Measurements from ENCODE around the gene NBEA. TPM values are rescaled to one million over a fixed set of nuclear protein-coding genes. Genes with fewer than 3 reads are reported as not detected.

NBEA gene
- total and polyA plus RNA-seq, 2 experiments from 2014 or later: 9.1 to 29.1 TPM

- Histone ChIP-seq H2AFZ (no peak overlapping the region), H3K79me2 (replicated peaks; ENCODE audit: insufficient read depth) (no peaks in the 10 kb centered on the region), H3K4me1 (ENCODE audit: insufficient read depth) (no peaks in the 10 kb centered on the region), H3K4me2 (no peak overlapping the region), H3K36me3 (ENCODE audit: insufficient read depth) (no peaks in the 10 kb centered on the region), H3F3A (replicated peaks; ENCODE audit: low read depth) (no peaks in the 10 kb centered on the region), H4K20me1 (replicated peaks; ENCODE audit: insufficient read depth) (no peaks in the 10 kb centered on the region), H3K27ac (ENCODE audit: low read depth) (no peak overlapping the region), H3K27me3 (ENCODE audit: insufficient read depth) (no peaks in the 10 kb centered on the region), H3K4me3 (no peak overlapping the region), H3K9me2 (ENCODE audit: insufficient read depth) (no peaks in the 10 kb centered on the region)
- no peak for TF ChIP-seq ETS1 (IDR thresholded peaks at IDR 0.05)
- no peak for TF ChIP-seq REST (IDR thresholded peaks at IDR 0.05; ENCODE audit: unreplicated experiment)
- no peak for TF ChIP-seq ZNF462 (CRISPR knock-in tag; IDR thresholded peaks at IDR 0.05)
- TF ChIP-seq ZNF331 (CRISPR knock-in tag; IDR thresholded peaks at IDR 0.05; ENCODE audit: low read depth): no peak
- no peak for TF ChIP-seq CTCF (conservative IDR thresholded peaks at IDR 0.05; ENCODE audit: low read depth in 2 of 2)
- TF ChIP-seq EZH2phosphoT487 (IDR thresholded peaks at IDR 0.05; ENCODE audit: unreplicated experiment): no peak
- no peak for TF ChIP-seq POLR2AphosphoS5 (IDR thresholded peaks at IDR 0.05; ENCODE audit: low read depth)
- no peak for TF ChIP-seq CREB1 (CRISPR knock-in tag; IDR thresholded peaks at IDR 0.05; ENCODE audit: low read depth)
- H3K36me3 Mint-ChIP-seq (ENCODE audit: low read depth): peaks cover 11% of the 10 kb centered on the region; the same call in 2 of the 3 replicates
- H3K9me3 Mint-ChIP-seq: peaks cover 11% of the 10 kb centered on the region
- no peaks in the 10 kb centered on the region for H3K4me1 Mint-ChIP-seq
- H3K27ac Mint-ChIP-seq: no peak overlapping the region
- DNase-seq (ENCODE audit: low spot score) (no peak), ATAC-seq (no peak)
- no peak overlapping the region for H3K4me3 Mint-ChIP-seq
- no peaks in the 10 kb centered on the region for H3K27me3 Mint-ChIP-seq (ENCODE audit: insufficient read depth, low read depth, poor library complexity)
These were observed 336.8 kb downstream of the NBEA start for GRCh38 chr13:35278917-35279316.

Data from GM23338 (cell line).